ENCODE measurements around the gene CFAP73.
A peak's percentile ranks its signal among the peaks of the same experiment; 100 is the strongest.

The CFAP73 gene

DNA sequence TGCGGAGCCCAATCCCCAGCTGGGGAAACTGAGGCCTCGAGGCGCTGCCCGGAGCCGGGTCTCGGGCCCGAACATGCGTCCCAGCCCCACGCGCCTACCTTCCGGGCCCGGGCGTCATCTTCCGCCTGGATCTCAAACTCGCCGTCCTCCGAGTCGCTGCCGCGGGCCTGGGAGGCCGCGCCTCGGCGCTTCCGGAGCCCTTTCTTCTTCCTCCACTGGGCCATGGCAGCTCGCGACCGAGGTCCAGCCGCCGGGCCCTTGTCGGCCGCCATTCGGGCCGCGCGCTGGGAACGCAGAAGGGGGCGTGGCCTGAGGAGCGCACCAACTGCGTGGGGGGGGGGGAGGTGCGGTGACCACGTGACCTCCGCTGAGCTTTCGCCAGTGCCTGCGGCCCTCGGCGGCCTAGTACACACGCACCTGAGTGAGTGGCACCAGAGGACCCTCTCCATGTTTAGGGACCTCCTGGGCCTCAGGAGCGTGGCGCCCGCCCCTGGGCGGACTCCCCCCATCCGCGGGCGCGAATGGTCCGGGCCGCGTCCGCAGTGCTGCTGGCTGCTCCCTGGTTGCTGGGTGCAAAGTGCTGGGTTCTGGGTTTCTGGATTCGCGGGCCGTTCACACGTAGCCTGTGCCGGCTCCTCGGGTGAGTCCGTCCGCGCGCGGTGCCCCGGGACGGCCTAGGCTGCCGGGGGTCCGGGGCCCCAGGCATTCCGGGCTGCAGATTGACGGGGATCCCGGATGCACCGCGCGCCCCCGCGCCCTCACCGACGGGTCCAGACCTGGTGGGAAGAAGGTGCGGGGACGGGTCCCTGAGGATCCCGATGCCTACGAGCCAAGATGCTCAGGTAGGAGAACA lies 35.9 kb downstream of the CFAP73 start, which contains the start of the genes DDX54 and RITA1:
DDX54 (minus strand) TSS at position 299 of the 853 bp plus-strand sequence; CDS start at position 272, 27 bp downstream.
RITA1 (plus strand) TSS at position 542 of the 853 bp plus-strand sequence. CDS start 1,026 bp downstream, outside the sequence.
- H3K27me3 ChIP-seq (ENCODE audit: insufficient read depth, low read length) = no peaks in the 10 kb centered on the region
- H3K9ac ChIP-seq (ENCODE audit: low read depth, low read length) = peak within 1 kb of the TSS; percentile 96
- H3K9me3 ChIP-seq (ENCODE audit: insufficient read depth, low read depth, low read length) = no peaks in the 10 kb centered on the region
- 0 out of 2 replicates have a peak, but pooled peaks cover 3% of the 10 kb centered on the region for H3K4me1 ChIP-seq (ENCODE audit: insufficient read depth, low read length)
- peak within 1 kb of the TSS; percentile 82 for H3K27ac ChIP-seq (ENCODE audit: low read length)
- H3K36me3 ChIP-seq (ENCODE audit: insufficient read depth, low read depth, low read length) = peaks cover 32% of the 10 kb centered on the region
- peak within 1 kb of the TSS; percentile 90 for H3K4me3 ChIP-seq (ENCODE audit: low read length)

DNA sequence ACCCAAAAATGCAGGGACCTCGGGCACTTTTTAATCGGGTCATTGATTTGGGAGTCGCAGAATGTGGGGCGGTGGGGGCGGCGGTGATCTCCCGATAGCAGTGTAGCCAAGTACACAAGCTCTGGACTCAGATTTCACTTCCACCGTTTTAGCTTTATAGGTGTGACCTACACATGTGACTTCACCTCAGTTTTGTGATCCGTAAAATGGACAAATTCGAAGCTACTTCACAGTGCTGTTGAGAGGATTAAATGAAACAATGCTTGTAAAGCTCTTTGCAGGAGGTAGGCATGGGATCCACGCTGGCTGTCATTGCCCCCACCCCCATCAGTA lies 36.5 kb downstream of the CFAP73 start:
- Histone ChIP-seq H3K36me3 (ENCODE audit: insufficient read depth, low read depth, low read length) (peaks cover 32% of the 10 kb centered on the region), H3K27me3 (ENCODE audit: insufficient read depth, low read length) (no peaks in the 10 kb centered on the region), H3K9ac (ENCODE audit: low read depth, low read length) (peak overlapping the region; percentile 96; the same call in 1 of the 2 replicates), H3K4me3 (ENCODE audit: low read length) (peak overlapping the region; percentile 90), H3K9me3 (ENCODE audit: insufficient read depth, low read depth, low read length) (no peaks in the 10 kb centered on the region), H3K4me1 (ENCODE audit: insufficient read depth, low read length) (0 out of 2 replicates have a peak, but pooled peaks cover 3% of the 10 kb centered on the region), H3K27ac (ENCODE audit: low read length) (no peak overlapping the region)

- Histone ChIP-seq H3K9me3 (ENCODE audit: insufficient read depth, low read depth, low read length) (no peaks in the 10 kb centered on the region), H3K4me3 (ENCODE audit: low read length) (peak overlapping the region; percentile 90), H3K36me3 (ENCODE audit: insufficient read depth, low read depth, low read length) (peaks cover 37% of the 10 kb centered on the region), H3K4me1 (ENCODE audit: insufficient read depth, low read length) (0 out of 2 replicates have a peak, but pooled peaks cover 3% of the 10 kb centered on the region), H3K27me3 (ENCODE audit: insufficient read depth, low read length) (no peaks in the 10 kb centered on the region), H3K27ac (ENCODE audit: low read length) (no peak overlapping the region), H3K9ac (ENCODE audit: low read depth, low read length) (no peak overlapping the region)
These were observed 37.3 kb downstream of the CFAP73 start for GRCh38 chr12:113186666-113187325.

DNA sequence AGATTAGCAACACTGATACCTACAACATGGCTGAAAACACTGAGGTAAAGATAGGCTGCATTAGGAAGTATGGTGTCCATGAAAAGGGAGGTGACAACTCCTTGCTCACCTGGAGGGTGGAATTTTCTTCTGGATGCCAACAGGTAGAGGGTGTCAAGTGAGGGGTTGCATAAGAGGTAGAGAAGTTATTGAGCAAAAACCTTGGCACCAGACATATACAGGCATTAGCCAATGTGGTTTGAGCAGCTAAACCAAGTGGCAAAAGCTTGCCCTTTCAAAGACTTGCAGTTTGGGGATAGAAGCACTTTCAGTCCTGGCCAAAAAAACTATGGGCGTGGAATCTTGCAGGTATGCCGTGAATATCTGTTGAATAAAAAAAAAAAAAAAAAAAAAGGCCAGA lies 39.8 kb downstream of the CFAP73 start:
- Histone ChIP-seq H3K36me3 (ENCODE audit: insufficient read depth, low read depth, low read length) (peaks cover 37% of the 10 kb centered on the region), H3K9me3 (ENCODE audit: insufficient read depth, low read depth, low read length) (no peaks in the 10 kb centered on the region), H3K27me3 (ENCODE audit: insufficient read depth, low read length) (no peaks in the 10 kb centered on the region), H3K4me3 (ENCODE audit: low read length) (no peak overlapping the region), H3K27ac (ENCODE audit: low read length) (no peak overlapping the region), H3K4me1 (ENCODE audit: insufficient read depth, low read length) (peaks cover 4% of the 10 kb centered on the region; the same call in 1 of the 2 replicates), H3K9ac (ENCODE audit: low read depth, low read length) (no peak overlapping the region)

GRCh38 chr12:113190761-113191160 lies 41.2 kb downstream of the CFAP73 start:
- Histone ChIP-seq H3K27ac (ENCODE audit: low read length) (no peak overlapping the region), H3K27me3 (ENCODE audit: insufficient read depth, low read length) (no peaks in the 10 kb centered on the region), H3K4me1 (ENCODE audit: insufficient read depth, low read length) (peaks cover 3% of the 10 kb centered on the region; the same call in 1 of the 2 replicates)

GRCh38 chr12:113191227-113191626 lies 41.7 kb downstream of the CFAP73 start:
- no peak overlapping the region for H3K9ac ChIP-seq (ENCODE audit: low read depth, low read length)
- H3K27ac ChIP-seq (ENCODE audit: low read length) = no peak overlapping the region
- no peaks in the 10 kb centered on the region for H3K9me3 ChIP-seq (ENCODE audit: insufficient read depth, low read depth, low read length)
- H3K27me3 ChIP-seq (ENCODE audit: insufficient read depth, low read length) = no peaks in the 10 kb centered on the region
- peaks cover 3% of the 10 kb centered on the region; the same call in 1 of the 2 replicates for H3K4me1 ChIP-seq (ENCODE audit: insufficient read depth, low read length)
- no peak overlapping the region for H3K4me3 ChIP-seq (ENCODE audit: low read length)
- peaks cover 37% of the 10 kb centered on the region for H3K36me3 ChIP-seq (ENCODE audit: insufficient read depth, low read depth, low read length)

More at GRCh38 chr12:113190761-113191160, 41.2 kb downstream of the CFAP73 start:
- peaks cover 37% of the 10 kb centered on the region for H3K36me3 ChIP-seq (ENCODE audit: insufficient read depth, low read depth, low read length)
- H3K9ac ChIP-seq (ENCODE audit: low read depth, low read length) = no peak overlapping the region
- no peaks in the 10 kb centered on the region for H3K9me3 ChIP-seq (ENCODE audit: insufficient read depth, low read depth, low read length)
- no peak overlapping the region for H3K4me3 ChIP-seq (ENCODE audit: low read length)

DNA sequence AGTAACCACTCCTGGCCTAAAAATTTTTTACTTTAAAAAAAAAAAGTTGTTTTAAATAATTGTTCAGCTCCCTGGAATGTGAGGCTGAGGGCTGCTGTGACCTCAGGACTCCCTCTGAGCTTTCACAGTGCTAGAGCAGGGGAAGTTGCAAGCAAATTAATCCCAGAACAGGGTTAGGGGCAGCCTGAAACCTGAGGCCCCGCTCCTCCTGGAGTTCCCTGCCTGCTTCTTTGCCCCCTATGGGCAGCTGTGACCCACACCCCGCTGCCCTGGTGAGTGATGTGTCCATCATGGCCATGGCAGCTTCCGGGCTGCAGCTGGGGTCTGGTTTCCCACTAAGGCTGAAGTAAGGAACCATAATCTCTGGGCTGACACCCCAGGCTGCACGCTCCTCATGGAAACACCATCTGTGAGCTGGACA lies 45.5 kb downstream of the CFAP73 start:
- Histone ChIP-seq H3K9me3 (ENCODE audit: insufficient read depth, low read depth, low read length) (no peaks in the 10 kb centered on the region), H3K4me3 (ENCODE audit: low read length) (no peak overlapping the region), H3K4me1 (ENCODE audit: insufficient read depth, low read length) (peaks cover 3% of the 10 kb centered on the region; the same call in 1 of the 2 replicates), H3K27ac (ENCODE audit: low read length) (no peak overlapping the region), H3K27me3 (ENCODE audit: insufficient read depth, low read length) (no peaks in the 10 kb centered on the region), H3K9ac (ENCODE audit: low read depth, low read length) (no peak overlapping the region), H3K36me3 (ENCODE audit: insufficient read depth, low read depth, low read length) (peaks cover 28% of the 10 kb centered on the region)

DNA sequence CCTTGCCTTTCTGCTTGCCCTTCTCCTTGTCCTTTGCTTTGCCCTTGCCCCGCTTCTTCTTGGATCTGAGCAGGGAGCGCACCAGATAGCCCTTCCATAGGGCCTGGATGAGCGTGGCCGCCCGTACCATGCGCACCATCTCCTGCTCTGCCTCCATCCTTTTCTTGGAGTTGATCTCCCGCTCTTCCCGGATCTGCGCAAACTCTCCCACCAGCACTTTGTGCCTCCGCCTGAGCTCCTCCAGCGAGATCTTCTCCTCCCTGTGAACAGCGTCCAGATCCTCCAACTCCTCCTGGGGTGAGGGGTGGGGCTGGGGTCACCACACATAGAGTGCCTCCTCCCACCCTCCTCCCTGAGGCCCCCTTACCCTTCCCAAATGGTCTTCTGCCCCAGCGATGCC lies 46.1 kb downstream of the CFAP73 start:
- H3K9ac ChIP-seq (ENCODE audit: low read depth, low read length) = no peak overlapping the region
- H3K36me3 ChIP-seq (ENCODE audit: insufficient read depth, low read depth, low read length) = peaks cover 24% of the 10 kb centered on the region
- H3K4me3 ChIP-seq (ENCODE audit: low read length) = no peak overlapping the region
- peaks cover 3% of the 10 kb centered on the region; the same call in 1 of the 2 replicates for H3K4me1 ChIP-seq (ENCODE audit: insufficient read depth, low read length)
- H3K9me3 ChIP-seq (ENCODE audit: insufficient read depth, low read depth, low read length) = no peaks in the 10 kb centered on the region
- no peak overlapping the region for H3K27ac ChIP-seq (ENCODE audit: low read length)
- no peaks in the 10 kb centered on the region for H3K27me3 ChIP-seq (ENCODE audit: insufficient read depth, low read length)

- Histone ChIP-seq H3K27ac (ENCODE audit: low read length) (no peak overlapping the region), H3K4me1 (ENCODE audit: insufficient read depth, low read length) (peaks cover 3% of the 10 kb centered on the region; the same call in 1 of the 2 replicates), H3K9me3 (ENCODE audit: insufficient read depth, low read depth, low read length) (no peaks in the 10 kb centered on the region), H3K9ac (ENCODE audit: low read depth, low read length) (no peak overlapping the region), H3K36me3 (ENCODE audit: insufficient read depth, low read depth, low read length) (peaks cover 15% of the 10 kb centered on the region), H3K27me3 (ENCODE audit: insufficient read depth, low read length) (no peaks in the 10 kb centered on the region), H3K4me3 (ENCODE audit: low read length) (no peak overlapping the region)
These were observed 47.1 kb downstream of the CFAP73 start for GRCh38 chr12:113196582-113196981.

- Histone ChIP-seq H3K4me3 (ENCODE audit: low read length) (no peak overlapping the region), H3K27me3 (ENCODE audit: insufficient read depth, low read length) (no peaks in the 10 kb centered on the region), H3K27ac (ENCODE audit: low read length) (no peak overlapping the region), H3K36me3 (ENCODE audit: insufficient read depth, low read depth, low read length) (peaks cover 11% of the 10 kb centered on the region), H3K4me1 (ENCODE audit: insufficient read depth, low read length) (peaks cover 2% of the 10 kb centered on the region; the same call in 1 of the 2 replicates), H3K9me3 (ENCODE audit: insufficient read depth, low read depth, low read length) (no peaks in the 10 kb centered on the region), H3K9ac (ENCODE audit: low read depth, low read length) (no peak overlapping the region)
These were observed 47.5 kb downstream of the CFAP73 start for GRCh38 chr12:113196990-113197389.

DNA sequence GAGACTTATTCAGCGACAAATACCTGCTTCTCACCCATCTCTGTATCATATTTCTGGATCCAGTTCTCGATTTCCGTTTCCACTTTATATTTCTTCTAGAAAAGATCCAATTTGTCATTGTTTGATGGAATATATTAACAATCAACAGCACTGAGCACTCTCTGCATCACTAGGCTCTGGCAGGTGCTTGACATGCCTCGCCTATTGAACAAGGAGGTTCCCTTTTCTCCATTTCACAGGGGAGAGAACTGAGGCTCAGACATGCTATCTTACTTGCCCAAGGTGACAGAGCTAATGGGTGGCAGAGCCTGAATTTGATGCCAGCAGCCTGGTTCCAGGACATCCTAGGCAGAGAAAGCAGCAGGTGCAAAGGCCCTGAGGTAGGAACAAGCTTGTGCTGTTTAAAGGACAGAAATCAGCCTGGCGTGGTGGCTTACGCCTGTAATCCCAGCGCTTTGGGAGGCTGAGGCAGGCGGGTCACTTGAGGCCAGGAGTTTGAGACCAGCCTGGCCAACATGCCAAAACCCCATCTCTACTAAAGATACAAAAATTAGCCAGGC lies 48.1 kb downstream of the CFAP73 start:
- H3K27me3 ChIP-seq (ENCODE audit: insufficient read depth, low read length) = no peaks in the 10 kb centered on the region
- H3K9me3 ChIP-seq (ENCODE audit: insufficient read depth, low read depth, low read length) = no peaks in the 10 kb centered on the region
- peaks cover 5% of the 10 kb centered on the region for H3K36me3 ChIP-seq (ENCODE audit: insufficient read depth, low read depth, low read length)
- H3K4me1 ChIP-seq (ENCODE audit: insufficient read depth, low read length) = no peaks in the 10 kb centered on the region
- H3K4me3 ChIP-seq (ENCODE audit: low read length) = no peak overlapping the region
- no peak overlapping the region for H3K27ac ChIP-seq (ENCODE audit: low read length)
- no peak overlapping the region for H3K9ac ChIP-seq (ENCODE audit: low read depth, low read length)

Measured in iPS-20b (cell line).